GM19324 (cell line): ENCODE measurements around the gene RANBP1.

Experiments used
- ATAC-seq: cut with Tn5 transposase; IDR thresholded peaks from one replicate; pipeline ENCODE4 v1.9.1; 2021; ENCODE audit warnings: mild to moderate bottlenecking, moderate library complexity; ENCODE audit not compliant: unreplicated experiment, low FRiP score

Gene RANBP1

DNA sequence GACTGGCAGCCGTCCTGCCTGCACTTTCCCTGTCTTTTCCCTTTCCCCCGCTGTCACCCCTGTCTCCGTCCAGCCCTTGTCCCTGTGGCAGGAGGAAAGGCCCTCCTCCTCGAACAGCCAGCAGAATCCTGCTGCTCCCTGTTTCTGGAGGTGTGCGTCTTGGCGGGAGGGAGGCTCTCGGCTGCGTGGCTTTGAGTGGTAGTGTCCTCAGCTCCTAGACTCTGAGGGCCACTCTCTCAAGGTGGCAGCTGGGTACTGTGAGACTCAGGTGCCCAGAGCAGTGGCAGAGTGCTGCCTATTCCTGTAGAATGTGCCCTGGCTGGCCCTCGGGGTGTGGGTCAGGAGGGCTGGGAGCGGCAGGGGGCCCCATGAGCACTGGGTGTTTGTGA, 9.1 kb upstream of the RANBP1 start:
- no peak for ATAC-seq

- ATAC-seq: no peak
These were observed 8.4 kb upstream of the RANBP1 start for GRCh38 chr22:20107471-20107901.

GRCh38 chr22:20107951-20108756, 7.8 kb upstream of the RANBP1 start:
- no peak for ATAC-seq

DNA sequence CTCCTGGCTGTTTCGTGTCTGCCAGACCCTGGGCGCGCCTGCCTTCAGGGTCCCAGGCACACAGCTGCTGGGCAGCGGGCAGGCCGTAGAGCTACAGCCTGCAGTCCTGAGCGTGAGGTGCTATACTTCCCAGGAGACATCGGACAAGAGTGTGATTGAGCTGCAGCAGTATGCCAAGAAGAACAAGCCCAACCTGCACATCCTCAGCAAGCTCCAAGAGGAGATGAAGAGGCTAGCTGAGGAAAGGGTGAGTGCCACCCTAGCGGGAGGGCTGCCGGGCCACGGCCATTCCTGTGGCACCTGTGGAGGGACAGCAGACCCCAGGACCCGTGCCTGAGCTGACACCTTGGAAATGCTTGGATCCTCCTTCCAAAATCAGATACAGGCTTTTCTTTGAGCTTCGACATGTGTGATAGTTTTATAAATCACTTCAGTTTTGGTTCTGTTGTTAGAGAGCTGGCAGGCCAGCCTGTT, 7.1 kb upstream of the RANBP1 start:
- ATAC-seq: no peak

GRCh38 chr22:20109411-20110358, 6.2 kb upstream of the RANBP1 start:
- ATAC-seq: no peak

DNA sequence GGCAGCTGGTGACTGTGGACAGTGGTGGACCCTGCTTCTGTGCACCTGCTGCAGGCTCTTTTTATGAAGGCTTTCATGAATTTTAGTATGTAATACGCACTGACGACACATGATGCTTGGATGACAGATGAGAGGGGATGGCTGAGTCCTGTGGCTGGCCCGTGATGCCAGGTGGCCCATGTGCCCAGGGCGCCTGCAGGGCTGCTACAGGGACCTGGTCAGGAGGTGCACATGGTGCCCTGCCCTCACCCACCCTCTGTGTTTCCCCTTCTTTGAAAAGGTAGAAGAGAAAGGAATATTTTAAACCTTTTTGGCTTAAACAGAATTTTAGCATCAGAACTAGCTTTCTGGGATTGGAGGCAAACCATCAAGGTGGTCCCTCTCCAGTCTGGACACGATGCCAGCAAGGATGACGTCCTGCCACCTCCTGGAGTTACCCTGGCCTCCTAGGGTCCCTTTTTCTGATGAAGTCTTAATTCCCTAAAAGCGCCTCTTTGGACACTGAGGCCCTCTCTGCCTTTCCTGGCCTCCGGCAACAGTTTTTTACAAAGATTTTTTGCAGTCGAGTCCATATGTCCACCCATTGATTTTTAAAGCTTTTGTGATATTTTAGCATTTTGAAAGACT, 5.4 kb upstream of the RANBP1 start:
- no peak for ATAC-seq

DNA sequence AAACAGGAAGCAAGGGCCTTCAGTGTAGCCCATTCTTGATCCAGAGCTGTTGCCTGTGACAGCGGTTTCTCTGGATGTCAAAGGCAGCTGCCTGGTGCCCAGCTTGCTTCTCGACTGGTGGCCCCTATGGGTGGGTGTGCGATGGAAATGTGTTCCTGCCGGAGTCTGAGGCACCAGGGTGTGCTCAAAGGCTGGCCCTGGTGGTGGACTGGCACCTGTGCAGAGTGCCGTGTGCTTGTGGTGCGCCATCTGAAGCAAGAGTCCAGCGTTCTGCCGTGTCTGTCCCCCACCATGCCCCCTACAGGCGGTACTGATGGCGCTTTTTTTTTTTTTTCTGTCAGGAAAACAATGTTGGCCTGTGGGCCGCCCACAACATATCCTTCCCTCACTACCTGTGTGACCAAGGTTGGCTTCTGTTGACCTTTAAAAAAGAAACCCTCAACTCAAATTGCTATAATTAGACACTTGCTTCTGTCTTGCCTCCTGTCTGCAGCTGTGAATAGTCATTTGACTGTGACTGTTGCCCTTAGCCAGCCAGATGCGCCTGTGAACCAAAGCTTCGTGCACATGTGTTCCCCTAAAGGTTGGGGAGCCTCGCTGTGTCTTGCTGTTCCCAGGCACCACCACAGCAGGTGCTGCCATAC, 4.7 kb upstream of the RANBP1 start:
- no peak for ATAC-seq

DNA sequence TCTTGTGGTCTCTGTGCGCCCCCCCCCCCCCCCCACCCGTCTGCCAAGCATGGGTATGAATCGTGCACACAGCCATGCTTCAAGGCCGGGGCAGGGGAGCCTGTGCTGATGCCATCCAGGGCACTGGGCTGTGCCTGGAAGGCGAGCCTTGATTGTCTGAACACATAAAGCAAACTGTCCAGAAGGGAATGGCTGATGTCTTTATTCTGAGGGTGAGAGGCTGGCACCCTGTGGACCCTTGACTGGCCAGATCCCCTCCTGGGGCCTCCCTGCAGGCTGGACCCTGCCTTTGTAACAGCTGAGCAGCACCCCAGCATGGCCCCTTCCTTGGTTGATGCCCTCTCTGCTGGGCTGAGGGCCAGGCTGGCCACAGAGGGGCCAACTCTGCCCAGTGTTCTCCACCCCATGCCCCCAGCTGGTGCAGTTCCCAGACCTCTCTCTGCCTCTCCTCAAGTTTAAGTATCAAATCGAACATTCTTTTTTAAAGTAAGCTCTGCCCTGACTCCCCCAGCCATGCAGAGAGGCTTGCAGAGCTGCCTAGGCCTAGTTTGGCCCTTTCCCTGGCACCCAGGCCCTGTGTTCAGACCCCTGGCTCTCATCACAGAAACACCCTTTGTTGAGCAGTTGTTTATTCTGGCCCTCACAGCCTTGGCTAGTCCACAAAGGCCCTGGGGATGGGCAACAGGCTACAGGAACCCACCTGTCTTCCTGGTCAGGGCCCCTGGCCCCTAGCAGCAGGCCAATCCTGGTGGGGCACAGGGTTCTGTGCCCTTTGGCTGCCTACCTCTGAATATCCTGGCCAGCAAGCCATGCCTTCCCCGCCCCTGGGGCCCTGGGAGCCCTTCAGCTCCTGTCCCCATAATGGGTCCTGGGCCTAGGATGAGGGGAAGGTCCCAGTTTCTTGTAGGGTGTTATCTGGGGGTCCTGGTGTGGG, 3.9 kb upstream of the RANBP1 start:
- no peak for ATAC-seq

GRCh38 chr22:20112623-20113511, 3.0 kb upstream of the RANBP1 start:
- no peak for ATAC-seq

DNA sequence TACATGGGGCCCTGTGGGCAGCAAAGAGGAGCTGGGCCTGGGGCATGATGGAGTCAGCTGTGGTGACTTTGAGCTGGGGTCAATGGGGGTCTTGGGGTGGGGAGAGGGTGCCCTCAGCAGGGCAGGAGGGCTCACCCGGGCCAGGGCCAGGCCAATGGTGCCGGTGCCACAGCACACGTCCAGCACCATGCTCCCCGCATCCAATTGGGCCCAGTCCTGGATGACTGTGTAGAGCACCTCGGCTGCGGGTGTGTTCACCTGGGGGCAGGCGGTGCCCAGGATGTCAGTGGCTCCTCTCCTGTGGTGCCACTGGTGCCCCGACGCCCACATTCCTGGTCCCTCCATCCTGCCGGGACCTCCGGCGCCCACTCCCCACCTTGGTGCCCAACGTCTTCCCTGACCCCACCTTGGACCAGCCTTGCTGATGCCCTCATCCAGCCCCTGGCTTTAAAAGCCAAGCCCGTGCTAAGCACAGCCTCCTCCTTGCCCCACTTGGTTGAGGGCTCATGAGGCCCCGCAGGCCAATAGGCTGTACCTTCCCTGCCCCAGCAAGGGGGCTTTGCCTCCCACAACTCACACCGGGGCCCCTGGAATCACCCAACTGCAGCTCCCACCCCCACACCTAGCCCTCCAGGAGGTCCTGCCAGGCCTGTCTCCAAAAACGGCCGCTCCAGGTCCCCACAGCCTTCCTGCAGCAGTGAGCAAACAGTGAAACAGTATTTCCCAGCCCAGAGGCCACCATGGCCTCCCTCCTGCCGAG, 2.2 kb upstream of the RANBP1 start:
- no peak for ATAC-seq

DNA sequence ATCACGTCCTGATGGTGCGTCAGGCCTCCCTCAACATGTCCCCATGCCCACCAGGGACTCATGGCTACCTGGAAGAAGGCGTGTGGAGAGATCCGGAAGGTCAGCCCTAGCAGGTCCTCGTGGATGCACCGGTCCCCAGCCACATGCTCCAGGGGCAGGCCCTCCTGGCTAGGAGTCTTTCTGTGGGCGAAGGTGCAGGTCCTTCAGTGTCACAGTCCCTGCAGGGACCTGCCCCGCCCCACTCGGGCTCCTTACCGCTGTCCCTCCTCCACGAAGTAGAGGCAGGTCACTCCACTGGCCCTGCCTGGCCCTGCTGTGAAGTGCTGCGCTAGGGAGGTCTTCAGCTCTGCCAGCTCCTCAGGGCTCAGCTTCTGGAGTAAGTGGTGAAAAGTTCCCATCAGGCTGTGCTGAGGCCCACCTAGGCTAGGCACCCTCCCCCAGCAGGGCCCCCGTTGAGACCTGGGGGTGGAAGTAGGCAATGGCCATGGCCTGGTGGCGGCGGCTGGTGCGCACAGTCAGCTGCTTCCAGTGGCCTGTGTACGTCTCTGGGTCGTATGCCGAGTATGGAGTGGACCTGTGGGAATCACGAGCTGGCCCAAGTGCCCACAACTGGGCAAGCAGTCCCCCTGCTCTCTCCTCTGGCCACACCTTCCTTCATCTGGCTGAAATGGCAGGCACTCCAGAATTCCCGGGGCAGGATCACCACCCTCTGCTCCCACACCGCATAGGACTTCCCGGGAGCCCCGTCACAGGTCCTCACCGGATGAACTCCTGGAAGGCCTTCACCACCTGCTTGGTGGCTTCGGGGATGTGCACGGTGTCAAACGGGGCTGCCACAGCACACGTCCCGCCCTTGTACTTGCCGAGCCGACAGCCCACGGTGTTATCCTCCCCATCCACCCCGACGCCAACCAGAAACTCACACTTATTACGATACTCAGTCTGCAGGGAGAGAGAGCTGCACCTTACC, 1.1 kb upstream of the RANBP1 start:
- no peak for ATAC-seq

DNA sequence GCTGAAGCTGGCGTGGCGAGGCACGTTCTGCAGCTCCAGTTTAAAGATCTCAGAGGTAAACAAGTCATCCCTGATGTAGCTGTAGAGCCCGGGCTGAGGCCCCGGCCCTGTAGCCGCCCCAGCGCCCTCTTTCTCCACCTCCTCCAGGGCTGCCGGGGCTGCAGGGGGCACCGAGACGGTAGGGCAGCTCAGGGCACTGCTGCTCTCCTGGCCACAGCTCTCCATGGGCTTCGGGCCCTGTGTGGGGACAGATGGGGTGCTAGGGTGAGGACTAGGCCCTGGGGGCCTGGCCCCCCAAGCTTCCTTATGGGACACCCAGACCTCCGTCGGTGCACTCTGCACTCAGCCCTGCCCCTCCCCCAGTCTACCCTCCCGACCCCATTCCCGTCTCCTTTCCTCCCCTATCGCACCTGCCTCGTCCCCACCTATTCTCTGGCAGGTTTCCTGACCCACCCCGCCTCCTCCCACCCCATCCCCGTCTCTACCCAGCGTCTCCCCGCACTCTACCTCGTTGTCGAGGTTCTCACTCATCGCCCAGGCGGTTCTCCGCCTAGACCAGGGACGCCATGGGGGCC, 559 bp downstream of the RANBP1 start:
- no peak for ATAC-seq

DNA sequence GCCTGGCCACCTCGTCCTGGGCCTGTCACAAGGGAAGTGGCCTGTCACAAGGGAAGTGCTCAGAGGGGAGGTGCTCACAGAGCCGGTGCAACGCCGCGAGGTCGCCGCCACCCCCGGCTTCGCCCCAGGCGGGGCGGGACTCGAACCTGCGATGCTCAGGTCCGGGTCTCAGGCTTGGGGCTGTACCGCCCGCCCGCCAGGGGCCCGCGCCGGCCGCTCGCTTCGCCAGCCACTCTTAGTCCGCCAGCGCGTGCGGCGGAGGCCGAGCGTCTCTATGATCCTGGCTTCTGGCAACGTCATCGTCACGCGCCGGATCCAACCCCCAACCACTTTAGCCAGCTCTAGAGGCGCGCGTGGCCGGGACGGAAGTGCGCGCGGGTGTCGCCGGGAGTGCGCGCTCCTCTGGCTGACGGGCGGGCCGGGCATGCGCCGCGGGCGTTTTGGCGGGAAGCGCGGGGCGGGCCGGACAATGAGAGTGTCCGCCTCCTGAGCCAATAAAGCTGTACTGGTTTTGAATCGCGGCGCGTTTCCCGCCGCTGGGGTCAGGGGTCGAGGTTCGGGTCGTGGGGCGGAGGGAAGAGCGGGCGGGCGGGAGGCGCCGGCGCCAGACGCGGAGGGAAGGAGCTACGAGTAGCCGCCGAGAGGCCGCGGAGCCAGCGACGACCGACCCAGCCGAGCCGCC, 1.2 kb downstream of the RANBP1 start, which contains the start of gene TRMT2A:
Gene TRMT2A (minus strand): TSS at position 276 of the 682 bp plus-strand sequence. CDS start 320 bp downstream, outside the sequence.
- peak; percentile 88 for ATAC-seq

- ATAC-seq: peak; percentile 12
These were observed 1.9 kb downstream of the RANBP1 start for GRCh38 chr22:20117633-20118299.
